ENCODE measurements around the gene SGTA. TPM values are rescaled to one million over a fixed set of nuclear protein-coding genes. Genes with fewer than 3 reads are reported as not detected.

Gene SGTA
- total RNA-seq, 1 experiment from 2014 or later, result 109 TPM

- ChIA-PET RAD21 (ENCODE audit: low non-redundant PET in 1 of 2, low total read pairs in 2 of 2, uncharacterized antibody in 2 of 2, unreplicated experiment in 2 of 2) (no interaction called here), POLR2A (no interaction called here), CTCF (no interaction called here)
- Histone ChIP-seq H2AFZ (ENCODE audit: low read depth, low read length, poor library complexity, severe bottlenecking) (no peak overlapping the region), H3K9ac (ENCODE audit: low read length) (no peak overlapping the region), H3K27ac (ENCODE audit: low read depth, low read length) (no peak overlapping the region), H4K20me1 (ENCODE audit: insufficient read depth) (no peaks in the 10 kb centered on the region), H3K4me2 (ENCODE audit: low read length) (no peak overlapping the region), H3K9me3 (ENCODE audit: control insufficient read depth in 1 of 2, insufficient read depth in 1 of 2, low read depth in 1 of 2, low read length in 2 of 2) (no peaks in the 10 kb centered on the region), H3K4me1 (ENCODE audit: control insufficient read depth in 1 of 2, insufficient read depth in 2 of 2, low read length in 2 of 2) (no peaks in the 10 kb centered on the region), H3K27me3 (ENCODE audit: insufficient read depth, low read length) (no peaks in the 10 kb centered on the region), H3K79me2 (ENCODE audit: insufficient read depth, low read length) (peaks cover 5% of the 10 kb centered on the region; the same call in 1 of the 2 replicates), H3K36me3 (ENCODE audit: control insufficient read depth in 1 of 2, insufficient read depth in 2 of 2, low read length in 2 of 2) (peaks cover 18 to 44% of the 10 kb centered on the region in 2 experiments; a peak in 3 of 4 replicates), H3K9me2 (ENCODE audit: insufficient read depth) (no peaks in the 10 kb centered on the region), H3K4me3 (replicated peaks in 1 of 2; ENCODE audit: low read depth in 1 of 2, low read length in 2 of 2) (no peak overlapping the region)
- DNase-seq (ENCODE audit: low read depth, low spot score), result no peak
- no peak for ATAC-seq
- BruUV-seq (replicated peaks), result no TSS peak
- intact Hi-C loops (cut with micrococcal nuclease), result no loop called here
- TF ChIP-seq, protein P1, sequence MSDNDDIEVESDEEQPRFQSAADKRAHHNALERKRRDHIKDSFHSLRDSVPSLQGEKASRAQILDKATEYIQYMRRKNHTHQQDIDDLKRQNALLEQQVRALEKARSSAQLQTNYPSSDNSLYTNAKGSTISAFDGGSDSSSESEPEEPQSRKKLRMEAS (IDR thresholded peaks at IDR 0.05), result no peak
- TF ChIP-seq ZFX (IDR thresholded peaks at IDR 0.05), result no peak
- TF ChIP-seq ZBTB33 (IDR thresholded peaks at IDR 0.05; ENCODE audit: extremely low read depth, insufficient replicate concordance, low read length), result no peak
- no peak for TF ChIP-seq SRF (IDR thresholded peaks at IDR 0.05; ENCODE audit: low read depth)
- TF ChIP-seq, protein P2, sequence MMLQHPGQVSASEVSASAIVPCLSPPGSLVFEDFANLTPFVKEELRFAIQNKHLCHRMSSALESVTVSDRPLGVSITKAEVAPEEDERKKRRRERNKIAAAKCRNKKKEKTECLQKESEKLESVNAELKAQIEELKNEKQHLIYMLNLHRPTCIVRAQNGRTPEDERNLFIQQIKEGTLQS (IDR thresholded peaks at IDR 0.05), result no peak
- TF ChIP-seq CEBPB (IDR thresholded peaks at IDR 0.05; ENCODE audit: low read depth), result no peak
- TF ChIP-seq TCF7L2 (IDR thresholded peaks at IDR 0.05; ENCODE audit: borderline replicate concordance, extremely low read depth, insufficient read depth, insufficient read length), result no peak
- TF ChIP-seq SP1 (IDR thresholded peaks at IDR 0.05; ENCODE audit: low read depth), result no peak
- TF ChIP-seq ZNF274 (IDR thresholded peaks at IDR 0.05; ENCODE audit: low read depth, low read length), result no peak
- no peak for TF ChIP-seq POLR2AphosphoS5 (IDR thresholded peaks at IDR 0.05; ENCODE audit: low read depth, low read length)
- TF ChIP-seq YY1 (IDR thresholded peaks at IDR 0.05; ENCODE audit: extremely low read depth, insufficient replicate concordance, low read depth, low read length), result no peak
- no peak for TF ChIP-seq FOSL1 (IDR thresholded peaks at IDR 0.05; ENCODE audit: low read depth)
These were observed 26.5 kb upstream of the SGTA start for GRCh38 chr19:2809387-2810140.

Measured in HCT116 (cell line).